GM12891 (cell line): Measurements from ENCODE around the gene TSPAN15.

Experiments
- DNase-seq: peaks from one replicate; pipeline ENCODE4 v3.0.0; 2011; ENCODE audit warnings: low spot score; ENCODE audit not compliant: insufficient read length
- FAIRE-seq: peaks from 2 replicates; lab custom pipeline; 2011; peaks lifted over from hg19 to GRCh38; lab: Jason Lieb, UNC
- PAX5 ChIP-seq: IDR thresholded peaks from 2 replicates; pipeline ENCODE4 v1.6.1; 2011; ENCODE audit warnings: low read length, moderate library complexity, mild to moderate bottlenecking; ENCODE audit not compliant: insufficient read depth, severe bottlenecking
- POLR2A ChIP-seq: IDR thresholded peaks from 2 replicates; pipeline ENCODE4 v1.6.1; 2011; ENCODE audit warnings: low read depth, low read length, control low read depth
- POLR2AphosphoS5 ChIP-seq: IDR thresholded peaks from 2 replicates; pipeline ENCODE4 v1.6.1; 2011; ENCODE audit warnings: low read depth, low read length, control low read depth
- POU2F2 ChIP-seq: IDR thresholded peaks from 2 replicates; pipeline ENCODE4 v1.6.1; 2011; ENCODE audit warnings: low read depth, mild to moderate bottlenecking, control low read depth, low read length, moderate library complexity
- SPI1 ChIP-seq: IDR thresholded peaks from 2 replicates; pipeline ENCODE4 v1.6.1; 2011; ENCODE audit warnings: low read depth, low read length, control low read depth
- TAF1 ChIP-seq: IDR thresholded peaks from 2 replicates; pipeline ENCODE4 v1.6.1; 2011; ENCODE audit warnings: low read depth, low read length, control low read depth

The TSPAN15 gene

DNA sequence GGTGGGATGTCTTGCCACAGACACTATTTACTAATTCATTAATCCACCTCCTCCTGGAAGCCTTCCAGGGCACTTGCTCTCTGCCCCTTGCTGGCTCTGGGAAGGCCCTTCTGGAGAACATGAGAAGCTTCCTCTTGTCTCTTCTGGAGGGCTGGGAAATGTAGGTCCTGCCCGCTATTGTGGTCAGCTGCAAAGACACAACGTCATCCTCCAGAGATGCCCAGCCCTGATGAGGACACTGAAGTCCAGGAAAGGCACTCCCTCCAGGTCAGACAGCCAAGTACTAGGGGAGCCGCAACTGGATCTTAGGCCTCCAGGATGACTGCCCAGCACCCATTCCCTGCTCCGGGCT lies 24.9 kb upstream of the TSPAN15 start:
- DNase-seq (no peak), FAIRE-seq (no peak)
- TF ChIP-seq POLR2AphosphoS5 (no peak), POU2F2 (no peak), SPI1 (no peak)

DNA sequence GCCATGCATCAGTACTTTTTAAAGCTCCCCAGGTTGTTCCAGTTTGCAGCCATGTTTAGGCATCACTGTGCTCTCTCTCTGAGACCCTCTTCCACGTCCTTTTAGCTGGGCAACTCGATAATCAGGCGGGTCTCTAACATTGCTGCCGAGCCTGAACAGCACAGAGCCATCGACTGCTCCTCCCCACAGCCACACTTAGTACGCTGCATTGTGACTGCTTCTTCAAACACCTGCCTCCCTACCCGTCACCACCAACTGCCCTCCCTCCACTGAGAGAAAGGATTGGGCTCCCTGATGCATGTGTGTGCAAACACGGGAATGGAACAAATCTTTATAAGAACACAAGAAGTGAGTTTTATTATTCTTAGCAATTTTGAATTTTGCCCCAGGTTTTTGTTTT lies 23.1 kb upstream of the TSPAN15 start:
- DNase-seq (no peak), FAIRE-seq (no peak)
- TF ChIP-seq POU2F2 (no peak), TAF1 (no peak), PAX5 (no peak), SPI1 (no peak), POLR2A (no peak), POLR2AphosphoS5 (no peak)

DNA sequence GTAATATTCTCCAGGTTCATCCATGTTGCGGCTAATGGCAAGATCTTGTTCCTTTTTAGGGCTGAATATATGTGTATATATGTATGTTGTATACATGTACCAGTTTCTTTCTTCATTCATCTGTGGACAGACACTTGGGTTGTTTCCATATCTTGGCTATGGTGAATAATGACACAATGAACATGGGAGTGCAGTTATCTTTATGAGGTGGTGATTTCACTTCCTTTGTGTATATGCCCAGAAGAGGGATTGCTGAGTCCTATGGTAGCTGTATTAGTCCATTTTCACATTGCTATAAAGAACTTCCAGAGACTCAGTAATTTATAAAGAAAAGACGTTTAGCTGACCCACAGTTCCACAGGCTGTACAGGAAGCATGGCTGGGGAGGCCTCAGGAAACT lies 17.1 kb upstream of the TSPAN15 start:
- DNase-seq (no peak), FAIRE-seq (no peak)
- TF ChIP-seq POU2F2 (no peak), SPI1 (no peak), TAF1 (no peak), PAX5 (no peak), POLR2A (no peak), POLR2AphosphoS5 (no peak)

DNA sequence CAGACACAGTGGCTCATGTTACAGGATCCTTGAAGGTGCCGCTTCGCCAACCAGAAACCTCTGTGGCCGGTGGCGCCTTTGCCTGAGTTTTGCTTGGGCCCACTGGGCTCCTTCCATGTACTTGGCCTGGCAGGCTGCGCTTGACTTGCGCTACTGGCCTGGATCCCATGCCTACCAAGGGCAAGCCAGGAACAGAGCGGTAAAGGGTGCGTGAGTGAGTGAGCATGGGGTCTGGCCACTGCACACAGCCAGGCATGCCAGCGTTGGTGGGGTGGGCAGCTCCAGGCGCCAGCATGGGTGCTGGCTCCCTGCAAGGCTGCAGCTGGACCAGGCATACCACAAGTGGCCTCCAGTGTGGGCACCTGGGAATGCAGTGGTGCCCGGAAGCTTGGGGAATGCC lies 16.3 kb upstream of the TSPAN15 start:
- TF ChIP-seq POU2F2 (no peak), TAF1 (no peak), SPI1 (no peak), PAX5 (no peak), POLR2A (no peak)
- DNase-seq (no peak), FAIRE-seq (no peak)

DNA sequence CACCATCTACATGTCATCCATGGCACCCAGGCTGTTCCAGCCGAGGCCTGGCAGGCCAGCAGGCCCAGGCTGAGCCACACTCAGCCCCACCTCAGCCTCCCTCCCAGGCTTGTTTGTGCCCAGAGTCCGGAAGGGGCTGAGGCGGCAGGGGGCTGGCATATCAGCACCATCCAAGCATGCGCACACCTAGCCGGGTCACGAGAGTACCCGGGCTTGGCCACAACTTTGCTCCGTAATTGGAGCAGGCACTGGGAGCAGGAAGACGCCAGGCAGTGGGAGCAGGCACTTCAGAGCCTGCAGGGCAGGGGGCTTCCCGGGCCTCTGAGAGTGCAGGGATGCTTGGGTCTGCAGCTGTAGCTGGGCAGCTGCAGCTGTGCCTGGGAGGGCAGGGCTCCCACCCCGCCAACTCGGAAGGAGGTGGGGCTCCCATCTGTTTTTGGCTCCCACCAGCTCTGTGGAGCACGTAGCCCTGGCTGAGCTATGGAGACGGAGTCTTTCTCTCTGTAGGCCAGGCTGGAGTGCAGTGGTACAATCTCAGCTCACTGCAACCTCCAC lies 15.2 kb upstream of the TSPAN15 start:
- FAIRE-seq (no peak), DNase-seq (no peak)
- TF ChIP-seq POLR2A (no peak), POU2F2 (no peak), POLR2AphosphoS5 (no peak), PAX5 (no peak), SPI1 (no peak), TAF1 (no peak)

DNA sequence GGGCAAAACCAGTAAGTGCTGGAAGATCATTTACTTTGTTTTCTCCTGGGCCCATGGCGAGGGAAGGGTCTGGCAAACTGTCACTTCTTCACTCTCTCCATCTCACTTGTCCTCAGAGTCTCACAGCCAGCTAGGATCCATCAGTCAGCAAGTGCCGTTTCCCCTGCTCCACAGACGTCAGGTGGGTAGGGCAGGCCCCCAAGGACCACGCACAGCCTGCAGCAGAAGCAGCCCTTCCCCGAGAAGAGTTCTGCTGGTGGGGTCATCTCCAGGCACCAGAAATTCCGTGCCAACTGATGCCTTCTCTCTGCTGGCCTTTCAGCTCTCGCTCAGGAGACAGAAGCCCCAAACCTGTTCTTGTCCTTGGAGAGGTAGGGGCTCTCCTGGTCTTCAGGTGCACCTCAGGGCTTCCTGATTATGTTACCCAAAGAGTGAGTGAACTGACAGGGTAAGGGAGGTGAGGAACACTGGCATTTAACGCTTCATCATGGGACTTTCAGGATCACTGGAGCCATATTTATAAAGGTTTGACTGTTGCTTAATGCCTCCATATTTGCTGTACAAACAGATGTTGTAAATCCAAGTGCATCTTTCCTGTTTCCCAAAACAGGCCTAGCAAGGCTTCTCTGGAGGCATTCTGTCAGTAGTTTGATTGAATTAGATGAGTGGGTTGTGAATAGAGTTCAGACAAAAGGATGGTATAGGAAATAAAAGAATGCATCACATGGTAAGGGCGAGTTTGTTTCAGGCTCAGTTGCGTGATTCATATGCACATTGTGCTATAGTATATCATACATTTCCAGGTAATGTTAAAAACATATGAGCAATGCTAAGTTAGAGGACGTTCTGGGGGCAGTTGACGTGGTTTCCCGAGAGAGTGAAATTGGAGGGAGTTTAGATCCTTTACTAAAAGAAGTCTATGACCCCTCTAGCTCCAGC lies 13.7 kb upstream of the TSPAN15 start:
- DNase-seq (no peak), FAIRE-seq (no peak)
- TF ChIP-seq POLR2AphosphoS5: no peak
- no peak for TF ChIP-seq POU2F2
- no peak for TF ChIP-seq TAF1
- no peak for TF ChIP-seq SPI1
- no peak for TF ChIP-seq PAX5
- no peak for TF ChIP-seq POLR2A

DNA sequence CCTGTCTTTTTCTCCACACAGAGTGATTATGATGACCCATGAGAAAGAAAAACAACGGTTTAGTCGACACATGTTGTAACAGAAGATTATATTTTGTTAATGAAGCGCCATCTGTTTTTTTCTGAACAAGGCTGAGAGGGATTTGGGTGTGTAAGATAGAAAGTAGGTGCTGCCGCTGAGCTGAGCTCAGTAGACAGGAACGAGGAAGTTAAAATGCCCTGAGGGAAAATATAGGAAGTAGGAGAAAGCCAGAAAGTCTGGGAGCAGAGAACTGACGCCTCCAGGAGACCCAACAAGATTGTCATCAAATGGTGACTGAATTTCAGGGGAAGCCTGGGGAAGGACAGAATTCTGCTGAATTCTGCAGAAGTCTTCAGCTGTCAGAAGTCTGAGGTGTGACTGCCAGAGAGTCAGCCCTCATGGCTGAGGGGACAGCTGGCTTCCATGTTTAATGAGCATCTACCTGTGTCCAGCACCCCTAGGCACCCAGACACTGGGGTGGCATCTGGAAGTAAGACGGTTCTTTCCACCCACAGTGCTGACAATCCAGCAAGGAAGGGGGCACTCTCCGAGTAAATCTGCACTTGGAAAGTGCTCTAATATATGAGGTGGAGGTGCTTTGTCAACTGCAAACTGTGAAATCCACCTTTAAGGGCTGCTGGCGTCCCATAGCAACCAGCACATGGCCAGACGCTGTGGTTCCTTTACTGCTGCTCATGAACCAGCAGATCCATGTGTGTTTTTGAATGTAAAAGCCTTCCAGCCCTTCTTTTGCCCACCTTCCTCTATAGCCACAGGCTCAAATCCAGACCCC lies 12.5 kb upstream of the TSPAN15 start:
- FAIRE-seq: no peak
- no peak for DNase-seq
- TF ChIP-seq SPI1: no peak
- no peak for TF ChIP-seq TAF1
- TF ChIP-seq POU2F2: no peak
- no peak for TF ChIP-seq POLR2A
- no peak for TF ChIP-seq POLR2AphosphoS5
- no peak for TF ChIP-seq PAX5

DNA sequence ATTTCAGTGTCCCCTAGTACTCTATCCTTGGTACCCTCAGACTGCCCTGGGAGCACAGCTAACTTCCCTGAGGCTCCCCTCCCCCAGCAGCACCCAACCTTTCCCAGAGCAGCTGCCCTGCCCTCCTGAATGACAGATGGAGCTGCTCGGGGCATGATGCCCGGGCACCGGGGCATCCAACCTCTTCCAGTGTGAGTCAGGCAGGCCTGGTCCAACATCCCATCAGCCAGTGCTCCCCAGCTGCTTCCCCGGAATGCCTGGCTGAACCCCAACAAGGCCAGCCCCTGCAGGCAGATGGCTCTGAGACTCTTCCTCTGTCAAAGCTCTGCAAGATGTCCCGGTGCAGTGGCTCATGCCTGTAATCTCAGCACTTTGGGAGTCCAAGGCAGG lies 11.9 kb upstream of the TSPAN15 start:
- no peak for FAIRE-seq
- no peak for TF ChIP-seq TAF1
- no peak for TF ChIP-seq SPI1
- no peak for TF ChIP-seq PAX5
- TF ChIP-seq POLR2A: no peak
- TF ChIP-seq POLR2AphosphoS5: no peak
- TF ChIP-seq POU2F2: no peak
- no peak for DNase-seq

DNA sequence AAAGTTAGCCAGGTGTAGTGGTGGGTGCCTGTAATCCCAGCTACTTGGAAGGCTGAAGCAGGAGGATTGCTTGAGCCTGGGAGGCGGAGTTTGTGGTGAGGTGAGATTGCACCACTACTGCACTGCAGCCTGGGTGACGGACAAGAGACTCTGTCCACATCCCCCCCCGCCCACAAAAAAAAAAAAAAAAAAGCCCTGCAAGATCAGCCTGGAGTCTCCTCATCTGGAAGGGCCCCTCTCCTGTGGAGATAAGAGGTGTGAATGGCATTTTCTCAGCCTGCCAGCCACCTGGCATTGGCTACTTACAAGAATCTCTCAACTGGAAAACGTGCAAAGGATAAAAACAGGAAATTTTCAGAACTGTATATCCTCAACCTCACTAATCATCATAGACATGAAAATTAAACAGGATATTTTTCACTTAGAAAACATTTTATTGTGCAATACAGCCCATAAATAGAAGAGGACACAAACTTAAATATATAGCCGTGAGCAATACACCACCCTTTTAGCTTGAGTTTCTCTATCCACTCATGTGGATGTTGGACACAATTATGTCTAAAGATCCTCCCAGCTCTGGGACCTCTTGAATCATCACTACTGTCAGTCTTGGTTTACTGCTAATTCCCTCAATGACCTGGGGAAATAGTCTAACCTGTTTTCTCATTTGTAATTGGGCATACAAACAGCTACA lies 11.3 kb upstream of the TSPAN15 start:
- TF ChIP-seq PAX5 (no peak), POU2F2 (no peak), TAF1 (no peak)
- FAIRE-seq: no peak
- no peak for DNase-seq
